Measurements from ENCODE around the gene ACTL8.

GRCh38 chr1:17802164-17802563, 47.0 kb downstream of the ACTL8 start:
- TF ChIP-seq CTCF (conservative IDR thresholded peaks at IDR 0.05; ENCODE audit: low read depth, low read length), result no peak
- TF ChIP-seq POLR2A (IDR thresholded peaks at IDR 0.05; ENCODE audit: low read depth, low read length), result no peak
- no peak for TF ChIP-seq USF2 (IDR thresholded peaks at IDR 0.05; ENCODE audit: low read depth, low read length)
- no peak for TF ChIP-seq ELK1 (IDR thresholded peaks at IDR 0.05; ENCODE audit: borderline replicate concordance, low read depth, low read length)
- no peak for TF ChIP-seq CEBPB (IDR thresholded peaks at IDR 0.05; ENCODE audit: low read depth, low read length)
- no peak for TF ChIP-seq SMC3 (IDR thresholded peaks at IDR 0.05; ENCODE audit: low read depth, low read length)

All from IMR-90 (cell line).